Chondrocyte (in vitro differentiated cells): Measurements from ENCODE around the gene PCMTD2. TPM values are rescaled to one million over a fixed set of nuclear protein-coding genes. Genes with fewer than 3 reads are reported as not detected.

Experiments
- DNase-seq: peaks from one replicate; pipeline ENCODE4 v3.0.0; 2021; ENCODE audit warnings: mixed read lengths, low spot score
- H3K27ac Mint-ChIP-seq: one replicate; pipeline ENCODE4 v1.8.0; 2021; ENCODE audit warnings: mild to moderate bottlenecking, moderate library complexity, mixed read lengths; ENCODE audit not compliant: unreplicated experiment
- H3K27me3 Mint-ChIP-seq: 2 replicates; pipeline ENCODE4 v1.8.0; 2021; ENCODE audit warnings: low read depth, mixed read lengths
- H3K36me3 Mint-ChIP-seq: 2 replicates; pipeline ENCODE4 v1.8.0; 2021; ENCODE audit warnings: low read depth, mixed read lengths
- H3K4me1 Mint-ChIP-seq: 2 replicates; pipeline ENCODE4 v1.8.0; 2021; ENCODE audit warnings: low read depth, mild to moderate bottlenecking, mixed read lengths
- H3K4me3 Mint-ChIP-seq: one replicate; pipeline ENCODE4 v1.8.0; 2021; ENCODE audit warnings: mild to moderate bottlenecking, moderate library complexity, mixed read lengths; ENCODE audit not compliant: unreplicated experiment
- H3K9me3 Mint-ChIP-seq: 2 replicates; pipeline ENCODE4 v1.8.0; 2021; ENCODE audit warnings: low read depth, mixed read lengths
- total RNA-seq: library from RNA; stranded (reverse); gene quantifications from 3 replicates; pipeline ENCODE4 v1.2.1, GENCODE V29; 2021
- TF ChIP-seq, protein P1 (sequence below): fragments of 200-600 bp; sonication (generic); IDR thresholded peaks from 2 replicates; pipeline ENCODE4 v1.5.0; 2021; ENCODE audit warnings: antibody characterized with exemption, mild to moderate bottlenecking, moderate library complexity

The PCMTD2 gene
- total RNA-seq, 1 donor from 2014 or later: 38.1 TPM

DNA sequence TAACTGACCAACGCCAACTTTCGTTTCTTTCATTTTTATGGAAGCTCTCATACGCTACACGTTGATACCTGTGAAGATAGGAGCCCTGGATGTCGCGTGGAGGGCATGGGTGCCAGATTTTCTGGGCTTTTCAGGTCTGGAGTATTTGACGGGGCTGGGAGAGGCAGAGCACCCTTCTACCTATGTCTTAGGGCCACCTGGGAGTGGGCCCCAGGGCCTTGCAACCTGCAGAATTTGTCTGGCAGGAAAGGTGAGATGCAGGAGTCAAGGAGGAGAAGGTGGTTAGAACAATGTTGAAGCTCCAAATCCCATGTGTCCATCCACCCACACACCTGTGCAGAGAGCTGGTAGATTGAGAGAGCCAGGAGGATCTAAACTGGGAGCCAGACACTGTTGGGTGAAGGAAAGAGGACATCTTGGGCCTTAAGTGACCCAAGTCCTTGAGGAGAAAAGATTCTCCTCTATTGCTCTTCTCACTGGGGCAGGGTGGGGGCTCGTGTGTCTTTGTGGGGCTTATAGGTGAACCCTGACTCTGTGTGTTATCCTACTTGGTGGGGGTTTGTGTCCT lies 27.4 kb upstream of the PCMTD2 start:
- TF ChIP-seq, protein P1, sequence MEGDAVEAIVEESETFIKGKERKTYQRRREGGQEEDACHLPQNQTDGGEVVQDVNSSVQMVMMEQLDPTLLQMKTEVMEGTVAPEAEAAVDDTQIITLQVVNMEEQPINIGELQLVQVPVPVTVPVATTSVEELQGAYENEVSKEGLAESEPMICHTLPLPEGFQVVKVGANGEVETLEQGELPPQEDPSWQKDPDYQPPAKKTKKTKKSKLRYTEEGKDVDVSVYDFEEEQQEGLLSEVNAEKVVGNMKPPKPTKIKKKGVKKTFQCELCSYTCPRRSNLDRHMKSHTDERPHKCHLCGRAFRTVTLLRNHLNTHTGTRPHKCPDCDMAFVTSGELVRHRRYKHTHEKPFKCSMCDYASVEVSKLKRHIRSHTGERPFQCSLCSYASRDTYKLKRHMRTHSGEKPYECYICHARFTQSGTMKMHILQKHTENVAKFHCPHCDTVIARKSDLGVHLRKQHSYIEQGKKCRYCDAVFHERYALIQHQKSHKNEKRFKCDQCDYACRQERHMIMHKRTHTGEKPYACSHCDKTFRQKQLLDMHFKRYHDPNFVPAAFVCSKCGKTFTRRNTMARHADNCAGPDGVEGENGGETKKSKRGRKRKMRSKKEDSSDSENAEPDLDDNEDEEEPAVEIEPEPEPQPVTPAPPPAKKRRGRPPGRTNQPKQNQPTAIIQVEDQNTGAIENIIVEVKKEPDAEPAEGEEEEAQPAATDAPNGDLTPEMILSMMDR: no peak
- no peaks in the 10 kb centered on the region for H3K9me3 Mint-ChIP-seq
- peaks cover 22% of the 10 kb centered on the region for H3K4me1 Mint-ChIP-seq
- no peak overlapping the region for H3K4me3 Mint-ChIP-seq
- no peaks in the 10 kb centered on the region for H3K36me3 Mint-ChIP-seq
- H3K27ac Mint-ChIP-seq: no peak overlapping the region
- H3K27me3 Mint-ChIP-seq: no peaks in the 10 kb centered on the region
- peak; percentile 28 for DNase-seq

DNA sequence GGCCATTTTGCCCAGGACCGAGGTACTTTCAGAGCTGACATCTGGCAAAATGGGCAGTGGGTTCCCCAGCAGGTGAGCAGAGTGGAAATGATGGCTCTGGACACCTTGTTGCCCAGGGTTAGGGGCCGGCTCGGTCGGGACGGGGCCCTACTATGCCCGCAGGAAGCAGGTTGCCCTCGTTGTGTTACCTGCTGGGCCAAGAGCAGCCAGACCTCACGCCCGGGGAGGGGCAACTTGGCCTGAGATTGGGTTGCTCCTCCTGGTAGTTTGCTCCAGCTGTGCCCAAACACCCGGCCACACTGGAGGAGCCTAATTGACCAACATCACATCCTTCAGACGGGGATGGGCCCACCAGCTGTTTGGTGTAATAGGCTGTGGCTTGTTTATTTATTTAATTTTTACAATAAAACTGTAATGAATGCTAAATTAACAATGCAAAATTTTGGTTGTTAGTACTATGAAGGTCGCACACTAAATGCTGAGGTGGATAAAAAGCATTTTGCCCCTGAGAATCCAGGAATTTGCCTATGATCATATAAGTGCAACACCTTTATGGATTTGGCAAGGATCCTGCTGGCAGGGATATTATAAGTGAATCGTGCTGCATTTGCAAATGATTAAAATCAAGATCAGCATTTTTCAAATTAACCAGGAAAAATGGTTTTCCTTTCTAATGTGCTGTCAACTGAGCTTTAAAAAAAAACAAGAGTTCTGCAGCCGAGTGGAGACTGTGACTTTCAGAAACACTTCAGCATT lies 26.6 kb upstream of the PCMTD2 start:
- Mint-ChIP-seq H3K4me1 (peaks cover 15% of the 10 kb centered on the region), H3K36me3 (no peaks in the 10 kb centered on the region), H3K27ac (no peak overlapping the region), H3K4me3 (no peak overlapping the region), H3K9me3 (no peaks in the 10 kb centered on the region), H3K27me3 (no peaks in the 10 kb centered on the region)
- peak; percentile 56 for DNase-seq
- TF ChIP-seq, protein P1: no peak

DNA sequence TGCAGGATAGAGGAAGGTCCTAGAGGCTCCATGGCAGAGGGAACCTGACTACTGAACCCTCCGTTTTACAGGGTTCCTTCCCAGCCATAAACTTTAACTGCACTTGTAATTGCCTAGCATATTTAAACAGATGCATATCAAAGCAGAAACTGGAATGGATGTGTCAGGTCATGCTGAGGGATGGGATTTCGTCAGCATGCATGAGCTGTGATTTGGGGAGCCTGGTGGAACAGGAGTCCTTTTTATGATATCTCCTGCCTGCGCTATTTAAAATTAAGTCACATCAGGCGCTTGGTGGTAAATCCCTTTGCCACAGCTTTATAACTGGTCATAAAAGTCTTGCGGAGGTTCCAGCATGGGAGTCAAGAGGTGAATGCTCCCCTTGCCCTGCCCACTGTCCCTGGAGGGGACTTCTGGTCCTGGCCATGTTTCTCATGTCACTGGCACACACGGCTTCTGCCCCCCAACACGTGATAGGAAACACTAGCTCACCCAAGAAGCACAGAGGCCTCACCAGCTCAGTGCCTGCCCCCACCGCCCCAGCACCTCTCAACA lies 26.0 kb upstream of the PCMTD2 start:
- Mint-ChIP-seq H3K4me3 (no peak overlapping the region), H3K4me1 (peaks cover 8% of the 10 kb centered on the region)
- TF ChIP-seq, protein P1: no peak

DNA sequence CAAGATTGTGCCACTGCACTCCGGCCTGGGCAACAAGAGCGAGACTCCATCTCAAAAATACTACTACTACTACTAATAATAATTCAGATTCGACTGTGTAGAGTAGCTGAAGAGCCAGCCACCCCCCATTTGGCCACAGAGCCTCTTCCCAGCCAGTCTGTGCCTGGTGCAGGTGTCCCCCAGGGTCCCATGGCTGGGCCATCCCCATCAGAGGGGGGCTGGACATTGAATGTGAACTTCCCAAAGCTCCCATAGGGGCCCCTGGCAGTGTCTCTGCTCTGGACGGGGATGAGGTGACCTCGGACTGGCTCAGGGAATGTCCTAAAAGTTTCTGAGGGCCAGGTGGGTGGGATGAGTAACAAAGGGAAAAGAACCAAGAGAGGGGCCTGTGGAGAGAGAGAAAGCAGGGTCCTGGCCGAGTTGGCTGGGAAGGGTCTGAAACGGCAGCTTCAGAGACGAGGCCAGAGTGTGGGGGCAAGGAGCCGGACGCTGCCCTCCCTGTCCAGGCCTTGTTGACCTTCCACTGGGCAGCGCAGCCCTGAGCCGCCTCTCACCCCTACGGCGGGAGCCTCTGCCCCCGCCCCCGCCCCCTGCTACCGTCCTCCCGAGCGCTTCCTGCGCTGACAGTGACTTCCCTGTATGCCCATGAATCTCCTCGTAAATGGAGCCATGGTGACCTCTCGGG lies 24.9 kb upstream of the PCMTD2 start:
- Mint-ChIP-seq H3K27me3 (no peaks in the 10 kb centered on the region), H3K4me3 (no peak overlapping the region), H3K4me1 (no peaks in the 10 kb centered on the region), H3K9me3 (no peaks in the 10 kb centered on the region), H3K27ac (no peak overlapping the region), H3K36me3 (no peaks in the 10 kb centered on the region)
- DNase-seq: peak; percentile 49
- TF ChIP-seq, protein P1: no peak

More for the DNA sequence above, 26.0 kb upstream of the PCMTD2 start:
- peak; percentile 51 for DNase-seq
- Mint-ChIP-seq H3K9me3 (no peaks in the 10 kb centered on the region), H3K27me3 (no peaks in the 10 kb centered on the region), H3K36me3 (no peaks in the 10 kb centered on the region), H3K27ac (no peak overlapping the region)
